HG03520 (cell line): ENCODE data around the gene TSPEAR.
"Not testable (repeated sequence)": the region's sequence is repeated elsewhere in the genome, so short reads cannot be mapped to it uniquely, and the experiment has no call there.

Experiments used
- ATAC-seq: cut with Tn5 transposase; IDR thresholded peaks from one replicate; pipeline ENCODE4 v1.9.1; 2021; ENCODE audit warnings: mild to moderate bottlenecking, moderate library complexity; ENCODE audit not compliant: unreplicated experiment

Gene TSPEAR

DNA sequence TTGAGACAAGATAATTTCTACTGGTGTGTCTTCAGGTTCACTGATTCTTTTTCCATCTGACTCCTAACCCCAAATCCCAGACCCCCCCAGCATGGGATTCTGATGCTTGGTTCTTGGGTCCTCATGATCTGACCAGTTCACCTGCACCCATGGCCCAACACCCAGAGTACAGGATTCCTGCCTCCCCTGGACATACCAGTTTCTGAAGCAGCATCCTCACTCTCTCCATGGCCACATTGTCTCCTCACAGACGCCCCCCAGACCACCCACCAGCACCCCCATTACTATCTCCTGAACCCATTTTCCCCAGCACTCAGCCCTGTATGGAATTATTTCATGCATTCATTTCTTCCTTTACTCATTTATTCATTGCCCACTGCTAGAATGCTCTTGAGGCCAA lies 54.5 kb downstream of the TSPEAR start:
- ATAC-seq = no peak

DNA sequence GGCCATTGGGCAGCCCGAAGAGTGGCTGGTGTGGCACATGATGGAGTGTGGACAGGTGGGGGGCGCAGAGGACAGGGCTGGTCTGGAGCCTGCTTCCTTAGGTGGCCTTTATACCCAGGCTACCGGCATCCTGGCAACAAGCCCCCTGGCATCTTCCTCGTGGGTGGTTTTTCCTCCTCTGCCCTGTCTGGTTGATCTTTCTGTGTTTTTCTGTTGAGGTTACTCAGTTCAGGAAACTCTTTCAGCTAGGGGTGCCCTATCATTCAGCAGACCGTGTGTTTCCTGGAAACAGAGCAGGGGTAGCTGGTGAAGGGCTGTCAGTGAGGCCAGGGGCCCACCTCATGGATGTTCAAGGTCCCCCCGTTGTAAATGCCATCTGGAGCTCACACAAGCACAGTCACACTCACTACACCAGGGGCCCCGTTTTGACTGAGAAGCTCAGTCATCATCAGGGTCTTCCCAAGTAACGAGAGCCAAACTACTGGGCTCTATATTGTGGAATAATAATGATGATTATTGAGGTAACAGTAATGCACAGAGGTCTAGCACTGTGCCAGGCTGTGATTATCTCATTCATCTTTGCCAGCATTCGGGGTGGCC lies 56.7 kb downstream of the TSPEAR start, which contains the start of gene KRTAP12-4:
Gene KRTAP12-4, minus strand, starts transcription at position 84 of the 600 bp plus-strand sequence. Its CDS starts 45 bp downstream, at position 39.
- ATAC-seq = no peak

DNA sequence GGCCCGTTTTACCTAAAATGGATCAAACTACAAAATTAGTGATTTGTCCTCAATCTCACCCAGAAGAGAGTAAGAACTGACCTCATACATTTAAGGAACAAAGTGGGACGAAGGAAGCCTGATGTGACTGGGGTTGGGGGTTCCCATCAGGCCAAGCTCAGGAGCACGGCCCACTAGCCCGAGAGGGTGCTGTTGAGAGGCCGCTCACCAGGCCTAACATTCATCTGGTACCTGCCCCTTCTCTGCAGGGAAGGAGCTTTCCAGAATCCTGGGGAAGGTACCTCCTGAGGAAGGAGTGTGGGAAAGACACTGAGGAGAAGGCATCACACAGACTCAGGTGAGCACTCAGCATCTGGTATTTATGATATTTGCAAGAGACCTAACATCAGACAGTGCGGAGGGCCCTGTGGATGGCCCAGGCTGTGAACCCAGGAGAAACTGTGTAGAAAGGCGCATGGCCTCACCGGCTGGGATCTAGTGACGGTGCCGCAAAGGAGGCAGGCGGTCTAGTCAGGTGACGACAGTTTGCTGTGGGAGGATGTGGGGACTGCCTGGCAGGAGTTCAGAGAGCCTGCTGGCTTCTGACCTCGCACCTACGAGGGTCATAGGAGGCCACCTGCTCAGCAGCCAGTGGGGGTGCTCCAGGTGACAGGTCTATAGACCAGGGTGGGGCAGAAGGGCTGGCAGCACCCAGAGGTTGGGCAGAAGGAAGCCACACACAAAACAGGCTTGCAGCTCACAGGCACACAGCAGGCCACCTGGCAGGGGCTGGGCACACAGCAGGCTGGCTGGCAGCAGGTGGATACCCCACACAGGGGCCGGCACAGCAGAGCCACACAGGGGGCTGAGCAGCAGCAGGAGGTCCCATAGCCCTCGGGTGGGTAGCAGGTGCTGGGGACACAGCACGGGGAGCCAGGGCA lies 57.5 kb downstream of the TSPEAR start:
- no peak for ATAC-seq

DNA sequence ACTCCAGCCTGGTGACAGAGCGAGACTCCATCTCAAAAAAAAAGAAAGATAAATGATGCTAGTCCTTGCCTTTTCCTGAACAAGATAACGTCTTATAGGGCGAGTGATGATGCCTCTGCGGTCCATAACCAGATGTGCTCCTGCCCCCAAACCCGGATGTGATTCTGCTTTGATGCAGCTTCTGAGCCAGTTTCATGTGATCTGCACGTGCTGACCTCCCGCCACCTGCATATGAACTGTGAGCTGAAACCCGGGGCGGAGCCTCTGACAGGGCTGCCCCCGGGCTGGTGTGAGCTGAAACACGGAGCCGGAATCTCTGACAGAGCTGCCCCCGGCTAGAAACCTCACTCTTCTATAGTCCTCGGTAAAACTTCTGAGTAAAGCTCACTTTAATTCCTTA lies 58.2 kb downstream of the TSPEAR start:
- no peak for ATAC-seq

DNA sequence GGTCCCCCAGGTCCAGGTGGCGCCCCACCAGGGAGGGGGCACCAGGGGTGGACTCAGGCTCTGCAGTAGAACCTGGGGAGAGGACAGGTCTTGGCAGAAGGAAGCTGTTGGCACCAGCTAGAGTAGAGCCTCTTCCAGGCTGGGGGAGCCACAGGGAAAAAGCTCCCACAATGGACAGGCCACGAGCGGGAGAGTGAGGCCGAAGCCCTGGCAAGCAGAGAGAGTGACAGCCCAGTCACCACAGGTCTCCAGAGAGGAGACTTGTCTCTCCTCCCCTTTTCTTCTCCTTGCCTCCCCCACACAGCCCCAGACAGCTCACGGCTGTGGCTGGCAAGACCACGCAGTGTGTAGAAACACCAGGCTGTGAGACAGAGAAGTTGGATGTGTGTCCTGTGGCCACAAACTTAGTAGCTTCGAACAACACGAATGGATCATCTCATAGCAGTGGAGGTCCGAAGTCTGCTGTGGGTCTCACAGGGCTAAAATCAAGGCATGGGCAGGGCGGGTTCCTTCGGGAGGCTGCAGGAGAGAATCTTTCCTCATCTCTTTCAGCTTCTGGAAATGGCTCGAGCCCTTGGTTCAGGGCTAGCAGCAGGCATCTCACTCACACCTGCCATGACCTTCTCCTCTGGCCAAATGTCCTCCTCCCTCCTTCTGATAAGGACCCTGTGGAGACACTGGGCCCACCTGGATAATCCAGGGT lies 60.2 kb downstream of the TSPEAR start:
- ATAC-seq = no peak

DNA sequence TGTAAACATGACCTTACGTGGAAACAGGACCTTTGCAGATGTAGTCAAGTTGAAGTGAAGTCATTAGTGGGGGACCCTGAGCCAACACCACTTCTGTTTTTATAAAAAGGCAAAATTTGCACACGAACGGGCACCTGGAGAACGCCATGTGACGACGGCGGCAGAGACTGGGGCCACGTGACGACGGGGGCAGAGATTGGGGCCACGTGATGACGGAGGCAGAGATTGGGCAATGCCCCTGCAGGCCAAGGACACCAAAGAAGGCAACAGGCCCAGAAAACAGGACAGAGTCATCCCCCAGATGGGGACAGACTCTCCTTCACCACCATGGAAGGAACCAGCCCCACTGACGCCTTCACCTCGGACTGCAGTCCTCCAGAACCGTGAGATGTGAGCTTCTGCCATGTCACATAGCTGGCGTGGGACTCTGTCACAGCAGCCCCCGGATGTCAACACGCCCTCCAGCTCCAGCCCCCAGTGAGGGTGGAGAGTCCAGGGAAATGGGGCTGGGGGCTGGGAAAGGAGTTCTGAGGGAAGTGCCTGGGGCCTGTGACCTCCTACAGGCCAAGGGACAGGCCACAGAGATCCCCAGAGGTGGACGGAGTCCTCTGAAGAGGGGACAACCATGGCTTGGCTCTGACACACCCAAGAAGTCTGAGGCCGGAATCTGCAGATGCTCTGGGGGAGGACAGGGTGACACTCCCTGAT lies 61.0 kb downstream of the TSPEAR start:
- ATAC-seq = no peak

DNA sequence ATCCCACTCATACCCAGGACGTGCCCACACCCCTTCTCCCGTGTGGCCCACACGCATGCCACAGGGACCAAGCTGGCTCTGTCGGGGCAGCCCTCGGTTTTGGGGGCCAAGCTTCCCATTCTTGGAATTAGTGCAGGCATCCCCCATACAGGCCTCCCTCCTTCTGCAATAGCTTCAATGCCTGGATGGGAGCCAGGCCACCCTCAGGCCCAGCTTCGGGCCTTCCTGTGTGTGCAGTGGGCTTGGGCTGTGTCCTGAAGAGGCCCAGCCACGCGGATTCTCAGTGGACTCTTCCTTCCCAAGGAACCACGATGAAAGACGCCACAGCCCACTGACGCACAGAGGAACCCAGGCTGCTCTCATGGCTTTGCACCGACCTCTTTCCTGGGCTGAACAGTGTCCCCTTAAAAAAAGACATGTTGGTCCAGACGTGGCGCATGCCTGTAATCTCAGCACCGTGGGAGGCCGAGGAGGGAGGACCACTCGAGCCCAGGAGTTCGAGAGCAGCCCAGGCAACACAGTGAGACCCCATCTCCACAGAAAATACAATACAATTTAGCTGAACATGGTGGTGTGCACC lies 61.8 kb downstream of the TSPEAR start:
- ATAC-seq = no peak

DNA sequence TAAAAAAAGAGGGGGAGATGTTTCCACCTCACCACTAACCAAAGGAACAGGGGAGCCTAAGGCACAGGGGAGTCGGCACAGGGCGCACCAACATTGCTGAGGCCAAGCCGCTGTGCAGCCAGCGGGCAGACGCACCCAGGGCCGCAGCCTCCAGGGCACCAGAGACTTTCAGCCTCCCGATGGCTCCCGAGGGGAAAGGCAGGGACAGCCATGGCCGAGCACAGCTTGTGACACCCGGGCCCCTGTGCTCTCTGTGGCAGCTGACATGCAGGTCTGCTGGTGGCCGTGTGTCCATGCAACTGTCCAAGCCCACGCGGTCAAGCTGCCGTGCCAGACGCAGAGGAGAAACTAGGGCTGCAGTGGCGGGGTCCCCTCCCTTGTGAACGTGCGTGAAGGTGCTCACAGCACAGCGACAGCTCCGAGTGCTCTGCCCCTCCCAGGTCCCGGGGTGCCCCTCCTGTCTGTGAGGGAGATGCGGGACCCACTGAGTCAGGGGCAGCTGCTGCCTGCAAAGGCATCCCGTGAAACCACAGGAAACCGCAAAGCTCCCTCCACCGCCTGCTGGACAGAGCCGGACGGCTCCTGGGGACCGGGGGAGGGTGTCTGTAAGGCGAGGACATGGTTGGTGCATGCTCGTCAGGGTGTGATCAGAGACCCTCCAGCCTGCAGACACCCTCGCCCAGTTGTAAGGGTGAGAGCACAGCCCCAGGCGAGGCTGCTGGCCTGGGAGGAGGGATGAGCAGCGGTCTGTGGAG lies 62.6 kb downstream of the TSPEAR start:
- no peak for ATAC-seq

DNA sequence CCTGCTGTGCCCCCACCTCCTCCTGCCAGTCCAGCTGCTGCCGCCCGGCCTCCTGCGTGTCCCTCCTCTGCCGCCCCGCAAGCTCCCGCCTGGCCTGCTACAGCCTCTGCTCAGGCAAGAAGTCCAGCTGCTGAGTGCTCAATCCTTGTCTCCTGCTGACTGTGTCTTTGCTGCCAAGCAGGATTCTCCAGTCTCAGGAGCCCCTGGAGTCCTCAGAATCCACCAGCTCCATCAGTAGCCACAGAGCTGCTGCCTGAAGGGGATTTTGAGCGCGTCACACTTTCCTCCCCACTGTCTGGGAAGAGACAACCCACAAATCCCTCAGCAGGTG lies 64.2 kb downstream of the TSPEAR start:
- no peak for ATAC-seq

DNA sequence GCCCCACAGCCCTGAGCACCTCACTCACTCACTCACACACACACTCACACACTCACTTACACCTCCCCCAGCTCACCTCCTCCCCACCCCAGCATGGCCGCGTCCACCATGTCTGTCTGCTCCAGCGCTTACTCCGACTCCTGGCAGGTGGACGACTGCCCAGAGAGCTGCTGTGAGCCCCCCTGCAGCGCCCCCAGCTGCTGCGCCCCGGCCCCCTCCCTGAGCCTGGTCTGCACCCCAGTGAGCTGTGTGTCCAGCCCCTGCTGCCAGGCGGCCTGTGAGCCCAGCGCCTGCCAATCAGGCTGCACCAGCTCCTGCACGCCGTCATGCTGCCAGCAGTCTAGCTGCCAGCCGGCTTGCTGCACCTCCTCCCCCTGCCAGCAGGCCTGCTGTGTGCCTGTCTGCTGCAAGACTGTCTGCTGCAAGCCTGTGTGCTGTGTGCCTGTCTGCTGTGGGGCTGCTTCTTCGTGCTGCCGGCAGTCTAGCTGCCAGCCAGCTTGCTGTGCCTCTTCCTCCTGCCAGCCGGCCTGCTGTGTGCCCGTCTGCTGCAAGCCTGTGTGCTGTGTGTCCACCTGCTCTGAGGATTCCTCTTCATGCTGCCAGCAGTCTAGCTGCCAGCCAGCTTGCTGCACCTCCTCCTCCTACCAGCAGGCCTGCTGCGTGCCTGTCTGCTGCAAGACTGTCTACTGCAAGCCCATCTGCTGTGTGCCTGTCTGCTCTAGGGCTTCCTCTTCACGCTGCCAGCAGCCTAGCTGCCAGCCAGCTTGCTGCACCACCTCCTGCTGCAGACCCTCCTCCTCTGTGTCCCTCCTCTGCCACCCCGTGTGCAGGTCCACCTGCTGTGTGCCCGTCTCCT lies 64.8 kb downstream of the TSPEAR start, which contains the start of gene KRTAP10-11:
Gene KRTAP10-11, plus strand, starts transcription at position 49 of the 856 bp plus-strand sequence. Its CDS starts 45 bp downstream, at position 94.
- not testable (repeated sequence) for ATAC-seq

DNA sequence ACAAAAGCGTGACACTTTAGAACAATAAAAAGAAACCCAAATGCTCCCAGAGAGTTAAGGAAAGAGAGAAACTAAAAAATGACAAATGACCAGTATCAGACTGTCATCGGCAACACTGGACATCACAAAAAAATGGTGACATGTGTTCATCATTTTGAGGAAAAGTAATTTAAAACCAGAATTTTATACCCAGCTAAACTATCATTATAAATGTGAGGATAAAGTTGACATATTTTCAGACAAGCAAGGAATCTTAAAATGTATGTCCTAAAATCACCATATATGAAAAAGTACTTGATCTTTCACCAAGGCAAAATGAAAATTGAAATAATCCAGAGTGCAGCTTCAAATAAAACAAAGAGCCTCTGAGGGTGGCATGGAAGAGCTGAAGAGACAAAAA lies 66.5 kb downstream of the TSPEAR start:
- ATAC-seq = no peak

DNA sequence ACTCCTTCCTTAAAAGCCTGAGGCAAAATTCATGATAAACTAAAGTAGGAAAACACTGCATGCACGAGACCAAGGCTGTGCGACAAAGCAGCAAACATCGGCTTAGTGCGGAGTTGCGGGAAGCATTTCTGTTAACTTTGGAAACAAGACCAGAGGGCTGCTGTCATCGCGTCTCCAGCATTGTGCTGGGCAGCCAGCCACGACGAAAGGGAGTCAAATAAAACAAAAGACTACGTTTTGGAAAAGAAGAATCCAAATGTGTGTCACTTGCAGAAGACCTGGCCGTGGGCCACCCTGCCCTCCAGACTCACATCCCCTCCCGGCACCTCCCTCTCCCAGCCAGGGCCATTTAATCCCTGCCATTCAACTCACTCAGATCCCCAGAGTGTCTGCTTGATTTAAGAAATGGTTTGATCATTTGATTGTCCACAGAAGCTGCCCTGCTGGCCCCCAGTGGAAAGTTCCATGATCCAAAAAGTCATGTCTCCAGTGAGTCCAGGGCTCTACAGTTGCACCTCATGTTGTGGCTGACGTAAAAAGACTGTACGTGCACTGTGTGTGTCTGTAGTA lies 67.5 kb downstream of the TSPEAR start:
- no peak for ATAC-seq

DNA sequence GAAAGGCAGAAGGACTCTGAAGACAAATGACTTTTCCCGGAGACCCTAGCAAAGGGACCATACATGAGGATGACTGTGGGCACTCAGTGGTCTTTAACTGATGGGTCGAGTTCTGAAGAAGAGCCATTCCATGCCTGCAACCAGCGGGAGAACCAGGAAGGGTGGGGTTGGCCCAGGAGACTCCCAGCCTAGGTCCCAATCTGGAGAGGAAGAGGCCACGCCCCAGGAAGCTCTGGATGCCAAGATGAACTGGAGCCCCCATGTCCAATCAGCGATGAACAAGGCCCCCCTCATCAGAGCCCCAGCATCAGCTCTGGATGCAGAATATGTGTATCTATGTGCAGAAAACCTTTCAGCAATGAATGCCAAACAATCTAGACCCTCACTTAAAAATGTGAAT lies 70.6 kb downstream of the TSPEAR start:
- ATAC-seq = no peak

DNA sequence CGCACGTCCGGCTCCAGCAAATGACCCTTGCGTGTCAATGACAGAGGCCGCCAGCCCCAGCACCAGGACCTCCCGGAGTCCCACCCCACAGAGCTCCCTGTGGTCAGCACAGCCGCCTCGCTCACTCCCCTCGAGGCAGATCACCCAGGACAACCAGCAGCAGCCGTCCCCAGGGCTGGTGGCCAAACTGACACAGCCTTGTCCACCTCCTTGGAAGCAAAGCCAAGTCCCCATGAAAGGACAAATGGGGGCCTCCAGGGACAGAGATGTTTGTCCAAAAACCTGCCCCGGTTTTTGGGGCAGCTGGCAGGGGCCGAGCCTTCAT lies 72.1 kb downstream of the TSPEAR start:
- ATAC-seq = no peak

DNA sequence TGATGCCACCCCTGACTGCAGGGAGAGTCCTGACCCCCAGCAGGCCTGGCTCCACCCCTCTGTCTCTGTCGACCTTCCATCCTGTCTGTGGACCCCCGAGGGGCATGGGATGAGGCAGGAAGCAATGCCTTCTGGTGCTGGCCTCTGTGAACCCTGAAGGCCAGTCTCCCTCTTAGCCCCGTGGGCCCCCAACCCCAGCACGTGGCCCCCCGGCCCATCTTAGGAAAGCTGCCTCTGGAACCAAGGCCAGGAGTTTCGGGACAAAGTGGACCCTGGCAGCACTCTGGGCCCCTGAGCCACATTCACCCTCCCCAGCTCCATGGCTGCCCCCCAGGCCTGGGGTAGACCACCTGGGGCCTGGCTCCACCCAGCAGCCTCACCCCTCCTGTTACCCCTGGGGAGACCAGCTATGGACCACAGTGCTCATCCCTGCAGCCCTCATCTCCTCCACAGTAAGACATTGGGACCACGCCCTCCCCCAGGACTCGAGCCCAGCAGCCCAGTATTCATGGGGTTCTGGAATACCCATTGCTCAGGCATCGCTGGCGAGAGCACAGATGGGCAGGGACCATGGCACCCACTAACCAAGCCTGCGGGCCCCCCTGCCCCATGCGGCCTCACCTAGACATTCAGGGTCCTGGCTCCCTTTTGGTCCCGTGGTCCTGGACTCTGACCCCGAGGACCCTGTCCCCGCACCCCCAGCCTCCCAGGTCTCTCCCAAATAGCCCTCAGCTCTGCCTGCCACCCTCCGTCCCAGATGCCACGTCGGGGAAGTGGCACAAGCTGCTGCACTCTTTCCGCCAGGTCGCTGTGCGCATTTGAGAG lies 72.7 kb downstream of the TSPEAR start:
- not testable (repeated sequence) for ATAC-seq

DNA sequence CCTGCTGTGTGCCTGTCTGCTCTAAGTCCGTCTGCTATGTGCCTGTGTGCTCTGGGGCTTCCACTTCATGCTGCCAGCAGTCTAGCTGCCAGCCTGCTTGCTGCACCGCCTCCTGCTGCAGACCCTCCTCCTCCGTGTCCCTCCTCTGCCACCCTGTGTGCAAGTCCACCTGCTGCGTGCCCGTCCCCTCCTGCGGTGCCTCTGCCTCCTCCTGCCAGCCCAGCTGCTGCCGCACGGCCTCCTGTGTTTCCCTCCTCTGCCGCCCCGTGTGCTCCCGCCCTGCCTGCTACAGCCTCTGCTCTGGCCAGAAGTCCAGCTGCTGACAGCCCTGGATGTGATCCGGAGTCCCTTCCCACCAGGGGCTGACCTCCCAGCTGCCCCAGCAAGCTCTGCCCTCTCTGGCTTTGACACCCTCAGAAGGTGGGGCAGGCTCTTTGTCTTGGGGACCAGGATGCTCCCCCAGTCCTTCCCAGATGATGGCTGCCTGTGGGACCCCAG lies 73.5 kb downstream of the TSPEAR start:
- not testable (repeated sequence) for ATAC-seq

DNA sequence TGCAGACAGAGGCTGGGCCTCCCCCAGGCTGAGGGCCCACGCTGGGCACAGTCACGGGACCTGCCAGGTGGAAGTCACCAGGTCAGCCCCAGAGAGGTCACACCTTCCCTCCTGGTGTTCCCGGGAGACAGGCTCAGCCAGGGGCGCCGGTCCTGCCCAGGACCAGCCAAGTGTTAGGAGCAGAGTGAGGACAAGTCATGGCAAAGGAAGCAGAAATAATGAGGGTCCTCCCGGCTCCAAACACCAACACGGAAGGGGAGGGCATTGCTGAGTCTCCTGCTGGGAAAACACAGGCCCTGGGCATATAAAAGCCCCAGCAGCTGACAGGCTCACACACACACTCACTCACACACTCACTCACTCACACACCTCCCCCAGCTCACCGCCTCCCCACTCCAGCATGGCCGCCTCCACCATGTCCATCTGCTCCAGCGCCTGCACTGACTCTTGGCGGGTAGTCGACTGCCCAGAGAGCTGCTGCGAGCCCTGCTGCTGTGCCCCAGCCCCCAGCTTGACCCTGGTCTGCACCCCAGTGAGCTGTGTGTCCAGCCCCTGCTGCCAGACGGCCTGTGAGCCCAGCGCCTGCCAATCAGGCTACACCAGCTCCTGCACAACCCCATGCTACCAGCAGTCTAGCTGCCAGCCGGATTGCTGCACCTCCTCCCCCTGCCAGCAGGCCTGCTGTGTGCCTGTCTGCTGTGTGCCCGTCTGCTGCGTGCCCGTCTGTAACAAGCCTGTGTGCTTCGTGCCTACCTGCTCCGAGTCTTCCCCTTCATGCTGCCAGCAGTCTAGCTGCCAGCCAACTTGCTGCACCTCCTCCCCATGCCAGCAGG lies 74.1 kb downstream of the TSPEAR start, which contains the start of gene KRTAP10-10:
Gene KRTAP10-10, plus strand, starts transcription at position 339 of the 833 bp plus-strand sequence. Its CDS starts 62 bp downstream, at position 401.
- no peak for ATAC-seq
